Rectal smooth muscle tissue (tissue), 1 donor: ENCODE results near the gene TRAPPC14.
"Not testable (repeated sequence)": the region's sequence is repeated elsewhere in the genome, so short reads cannot be mapped to it uniquely, and the experiment has no call there.

Experiments
- H3K27ac ChIP-seq: one replicate; pipeline ENCODE4 v1.7.0; 2013; ENCODE audit warnings: low read depth, low read length, inconsistent platforms
- H3K27me3 ChIP-seq: one replicate; pipeline ENCODE4 v1.7.0; 2013; ENCODE audit warnings: low read length; ENCODE audit not compliant: control insufficient read depth, insufficient read depth
- H3K36me3 ChIP-seq: one replicate; pipeline ENCODE4 v1.7.0; 2013; ENCODE audit warnings: low read length; ENCODE audit not compliant: control insufficient read depth, insufficient read depth
- H3K4me1 ChIP-seq: one replicate; pipeline ENCODE4 v1.7.0; 2013; ENCODE audit warnings: low read length; ENCODE audit not compliant: control insufficient read depth, insufficient read depth
- H3K4me3 ChIP-seq: one replicate; pipeline ENCODE4 v1.7.0; 2013; ENCODE audit warnings: low read length
- H3K9ac ChIP-seq: one replicate; pipeline ENCODE4 v1.7.0; 2013; ENCODE audit warnings: low read length

TRAPPC14 gene

GRCh38 chr7:100183090-100183489, 24.6 kb upstream of the TRAPPC14 start:
- not testable (repeated sequence) for H3K27ac ChIP-seq, H3K9ac ChIP-seq, H3K27me3 ChIP-seq, H3K4me3 ChIP-seq, H3K36me3 ChIP-seq, H3K4me1 ChIP-seq

- H3K27me3 ChIP-seq, H3K9ac ChIP-seq, H3K4me1 ChIP-seq, H3K36me3 ChIP-seq, H3K27ac ChIP-seq, H3K4me3 ChIP-seq: not testable (repeated sequence)
Observed at GRCh38 chr7:100182616-100183015, 24.1 kb upstream of the TRAPPC14 start.

GRCh38 chr7:100180084-100180483, 21.6 kb upstream of the TRAPPC14 start:
- H3K27ac ChIP-seq, H3K9ac ChIP-seq, H3K4me3 ChIP-seq, H3K27me3 ChIP-seq, H3K36me3 ChIP-seq, H3K4me1 ChIP-seq: not testable (repeated sequence)

- Histone ChIP-seq H3K36me3 (no peaks in the 10 kb centered on the region), H3K9ac (no peak within 1 kb of the TSS), H3K27me3 (no peaks in the 10 kb centered on the region), H3K27ac (no peak within 1 kb of the TSS), H3K4me1 (peaks cover 3% of the 10 kb centered on the region), H3K4me3 (peak within 1 kb of the TSS; percentile 63)
Observed at GRCh38 chr7:100177045-100178001, 18.8 kb upstream of the TRAPPC14 start, which contains the start of the genes GPC2 and STAG3. GPC2 (minus strand) TSS chr7:100177381; CDS start chr7:100177199, 182 bp downstream. STAG3 (plus strand) TSS chr7:100177918; CDS start chr7:100180557, 2,639 bp downstream.

GRCh38 chr7:100176096-100177044, 17.8 kb upstream of the TRAPPC14 start:
- Histone ChIP-seq H3K4me3 (peak overlapping the region; percentile 63), H3K9ac (no peak overlapping the region), H3K4me1 (peaks cover 3% of the 10 kb centered on the region), H3K27ac (no peak overlapping the region), H3K27me3 (no peaks in the 10 kb centered on the region), H3K36me3 (no peaks in the 10 kb centered on the region)

GRCh38 chr7:100175296-100175935, 16.9 kb upstream of the TRAPPC14 start:
- no peaks in the 10 kb centered on the region for H3K36me3 ChIP-seq
- H3K9ac ChIP-seq: no peak overlapping the region
- H3K27me3 ChIP-seq: no peaks in the 10 kb centered on the region
- no peak overlapping the region for H3K4me3 ChIP-seq
- peaks cover 3% of the 10 kb centered on the region for H3K4me1 ChIP-seq
- H3K27ac ChIP-seq: no peak overlapping the region

GRCh38 chr7:100174582-100174981, 16.1 kb upstream of the TRAPPC14 start:
- Histone ChIP-seq H3K4me3 (no peak overlapping the region), H3K27me3 (no peaks in the 10 kb centered on the region), H3K4me1 (peaks cover 3% of the 10 kb centered on the region), H3K36me3 (no peaks in the 10 kb centered on the region), H3K27ac (no peak overlapping the region), H3K9ac (no peak overlapping the region)

- Histone ChIP-seq H3K4me3 (no peak overlapping the region), H3K27ac (no peak overlapping the region), H3K9ac (no peak overlapping the region), H3K36me3 (no peaks in the 10 kb centered on the region), H3K27me3 (no peaks in the 10 kb centered on the region), H3K4me1 (peaks cover 3% of the 10 kb centered on the region)
Observed at GRCh38 chr7:100173806-100174495, 15.4 kb upstream of the TRAPPC14 start.

- Histone ChIP-seq H3K4me1 (no peaks in the 10 kb centered on the region), H3K27me3 (no peaks in the 10 kb centered on the region), H3K36me3 (no peaks in the 10 kb centered on the region)
Observed at GRCh38 chr7:100171840-100172239, 13.3 kb upstream of the TRAPPC14 start.

GRCh38 chr7:100171087-100171681, 12.7 kb upstream of the TRAPPC14 start:
- Histone ChIP-seq H3K27me3 (no peaks in the 10 kb centered on the region), H3K4me1 (no peaks in the 10 kb centered on the region), H3K9ac (no peak overlapping the region), H3K36me3 (no peaks in the 10 kb centered on the region), H3K4me3 (peak overlapping the region; percentile 22), H3K27ac (no peak overlapping the region)

More at GRCh38 chr7:100171840-100172239, 13.3 kb upstream of the TRAPPC14 start:
- peak overlapping the region; percentile 41 for H3K4me3 ChIP-seq
- no peak overlapping the region for H3K9ac ChIP-seq
- H3K27ac ChIP-seq: no peak overlapping the region

GRCh38 chr7:100170101-100170897, 11.8 kb upstream of the TRAPPC14 start:
- H3K4me3 ChIP-seq: no peak overlapping the region
- H3K27ac ChIP-seq: no peak overlapping the region
- no peaks in the 10 kb centered on the region for H3K27me3 ChIP-seq
- no peaks in the 10 kb centered on the region for H3K36me3 ChIP-seq
- H3K4me1 ChIP-seq: no peaks in the 10 kb centered on the region
- H3K9ac ChIP-seq: no peak overlapping the region
